Measurements from ENCODE around the gene E2F7.

- TF ChIP-seq, protein P1, sequence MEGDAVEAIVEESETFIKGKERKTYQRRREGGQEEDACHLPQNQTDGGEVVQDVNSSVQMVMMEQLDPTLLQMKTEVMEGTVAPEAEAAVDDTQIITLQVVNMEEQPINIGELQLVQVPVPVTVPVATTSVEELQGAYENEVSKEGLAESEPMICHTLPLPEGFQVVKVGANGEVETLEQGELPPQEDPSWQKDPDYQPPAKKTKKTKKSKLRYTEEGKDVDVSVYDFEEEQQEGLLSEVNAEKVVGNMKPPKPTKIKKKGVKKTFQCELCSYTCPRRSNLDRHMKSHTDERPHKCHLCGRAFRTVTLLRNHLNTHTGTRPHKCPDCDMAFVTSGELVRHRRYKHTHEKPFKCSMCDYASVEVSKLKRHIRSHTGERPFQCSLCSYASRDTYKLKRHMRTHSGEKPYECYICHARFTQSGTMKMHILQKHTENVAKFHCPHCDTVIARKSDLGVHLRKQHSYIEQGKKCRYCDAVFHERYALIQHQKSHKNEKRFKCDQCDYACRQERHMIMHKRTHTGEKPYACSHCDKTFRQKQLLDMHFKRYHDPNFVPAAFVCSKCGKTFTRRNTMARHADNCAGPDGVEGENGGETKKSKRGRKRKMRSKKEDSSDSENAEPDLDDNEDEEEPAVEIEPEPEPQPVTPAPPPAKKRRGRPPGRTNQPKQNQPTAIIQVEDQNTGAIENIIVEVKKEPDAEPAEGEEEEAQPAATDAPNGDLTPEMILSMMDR (IDR thresholded peaks at IDR 0.05; ENCODE audit: insufficient read depth, low read depth, low read length), result no peak
- no peak for TF ChIP-seq EZH2 (IDR thresholded peaks at IDR 0.05; ENCODE audit: insufficient read depth, low read length)
These were observed 30.1 kb downstream of the E2F7 start for GRCh38 chr12:77035226-77035625.
